ENCODE measurements around the gene LIMD2. TPM values are rescaled to one million over a fixed set of nuclear protein-coding genes. Genes with fewer than 3 reads are reported as not detected.
A peak's percentile ranks its signal among the peaks of the same experiment; 100 is the strongest.

LIMD2 gene
- total RNA-seq, 1 experiment from 2014 or later, result 8.0 TPM

GRCh38 chr17:63701456-63701820 lies 1.5 kb upstream of the LIMD2 start:
- intact Hi-C loops (cut with micrococcal nuclease; ENCODE audit: unreplicated experiment), result no loop called here
- CTCF ChIA-PET, result interaction anchor here (0.6 kb wide), 1 partner anchor 8 kb away, joined by 4 read pairs; no protein-coding TSS in a partner anchor
- Mint-ChIP-seq H3K27ac (ENCODE audit: unreplicated experiment) (no peak overlapping the region), H3K4me3 (ENCODE audit: low read depth, unreplicated experiment) (no peak overlapping the region), H3K27me3 (ENCODE audit: unreplicated experiment) (no peaks in the 10 kb centered on the region), H3K9me3 (ENCODE audit: low read depth, unreplicated experiment) (no peaks in the 10 kb centered on the region), H3K4me1 (ENCODE audit: low read depth, unreplicated experiment) (no peaks in the 10 kb centered on the region), H3K36me3 (ENCODE audit: insufficient read depth, unreplicated experiment) (peaks cover 5% of the 10 kb centered on the region)
- TF ChIP-seq, protein P1, sequence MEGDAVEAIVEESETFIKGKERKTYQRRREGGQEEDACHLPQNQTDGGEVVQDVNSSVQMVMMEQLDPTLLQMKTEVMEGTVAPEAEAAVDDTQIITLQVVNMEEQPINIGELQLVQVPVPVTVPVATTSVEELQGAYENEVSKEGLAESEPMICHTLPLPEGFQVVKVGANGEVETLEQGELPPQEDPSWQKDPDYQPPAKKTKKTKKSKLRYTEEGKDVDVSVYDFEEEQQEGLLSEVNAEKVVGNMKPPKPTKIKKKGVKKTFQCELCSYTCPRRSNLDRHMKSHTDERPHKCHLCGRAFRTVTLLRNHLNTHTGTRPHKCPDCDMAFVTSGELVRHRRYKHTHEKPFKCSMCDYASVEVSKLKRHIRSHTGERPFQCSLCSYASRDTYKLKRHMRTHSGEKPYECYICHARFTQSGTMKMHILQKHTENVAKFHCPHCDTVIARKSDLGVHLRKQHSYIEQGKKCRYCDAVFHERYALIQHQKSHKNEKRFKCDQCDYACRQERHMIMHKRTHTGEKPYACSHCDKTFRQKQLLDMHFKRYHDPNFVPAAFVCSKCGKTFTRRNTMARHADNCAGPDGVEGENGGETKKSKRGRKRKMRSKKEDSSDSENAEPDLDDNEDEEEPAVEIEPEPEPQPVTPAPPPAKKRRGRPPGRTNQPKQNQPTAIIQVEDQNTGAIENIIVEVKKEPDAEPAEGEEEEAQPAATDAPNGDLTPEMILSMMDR (IDR thresholded peaks at IDR 0.05; ENCODE audit: unreplicated experiment), result no peak
- no peak for DNase-seq
- BruUV-seq (replicated peaks), result no TSS peak

GRCh38 chr17:63700528-63701455 lies 867 bp upstream of the LIMD2 start:
- CTCF ChIA-PET, result interaction anchor here (0.6 kb wide), 1 partner anchor 9 kb away, joined by 4 read pairs; no protein-coding TSS in a partner anchor
- Mint-ChIP-seq H3K27me3 (ENCODE audit: unreplicated experiment) (no peaks in the 10 kb centered on the region), H3K27ac (ENCODE audit: unreplicated experiment) (no peak overlapping the region), H3K4me1 (ENCODE audit: low read depth, unreplicated experiment) (no peaks in the 10 kb centered on the region), H3K4me3 (ENCODE audit: low read depth, unreplicated experiment) (no peak overlapping the region), H3K36me3 (ENCODE audit: insufficient read depth, unreplicated experiment) (peaks cover 10% of the 10 kb centered on the region), H3K9me3 (ENCODE audit: low read depth, unreplicated experiment) (no peaks in the 10 kb centered on the region)
- BruUV-seq (replicated peaks), result no TSS peak
- no peak for DNase-seq
- intact Hi-C loops (cut with micrococcal nuclease; ENCODE audit: unreplicated experiment), result no loop called here
- TF ChIP-seq, protein P1 (IDR thresholded peaks at IDR 0.05; ENCODE audit: unreplicated experiment), result no peak

DNA sequence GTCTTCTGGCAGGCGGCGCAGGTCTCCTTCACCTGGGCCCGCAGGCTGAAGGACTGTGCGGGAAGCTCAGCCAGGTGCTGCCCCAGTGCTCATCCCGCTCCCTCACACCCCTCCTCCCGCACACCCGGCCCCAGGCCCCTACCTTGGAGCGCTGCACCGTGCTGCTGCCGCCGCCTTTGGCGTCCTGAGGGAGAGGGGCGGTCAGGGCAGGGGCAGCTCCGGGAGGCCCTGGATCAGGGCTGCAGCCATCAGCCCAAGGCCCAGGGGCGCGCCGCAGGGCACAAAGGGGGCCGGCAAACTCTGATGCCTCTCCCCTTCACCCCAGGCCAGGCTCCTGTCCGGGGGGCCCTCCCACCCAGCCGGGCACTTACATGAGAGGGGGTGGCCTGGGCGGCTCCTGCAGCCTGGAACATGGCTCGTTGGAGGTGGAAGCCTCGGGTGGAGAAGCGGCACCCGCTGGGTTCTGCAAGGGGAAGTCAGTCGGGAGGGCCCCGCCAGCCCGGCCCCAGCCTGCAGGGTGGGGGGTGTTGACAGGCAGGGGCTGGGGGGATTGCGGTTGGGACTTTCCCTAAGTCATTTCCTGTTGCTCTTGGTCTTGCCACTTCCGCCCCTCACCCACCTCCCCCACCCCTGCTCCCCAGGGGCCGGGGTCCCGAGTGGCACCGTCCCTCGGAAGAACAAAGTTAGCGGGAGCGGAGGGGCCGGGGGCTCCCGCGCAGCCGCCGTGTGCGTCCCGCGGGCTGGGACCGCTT lies 863 bp downstream of the LIMD2 start:
- no peaks in the 10 kb centered on the region for H3K4me1 Mint-ChIP-seq (ENCODE audit: low read depth, unreplicated experiment)
- no TSS peak for BruUV-seq (replicated peaks)
- TF ChIP-seq, protein P1 (IDR thresholded peaks at IDR 0.05; ENCODE audit: unreplicated experiment), result no peak
- no peak for DNase-seq
- CTCF ChIA-PET, result no interaction called here
- no peak overlapping the region for H3K27ac Mint-ChIP-seq (ENCODE audit: unreplicated experiment)
- peak overlapping the region; percentile 71 for H3K4me3 Mint-ChIP-seq (ENCODE audit: low read depth, unreplicated experiment)
- peaks cover 10% of the 10 kb centered on the region for H3K36me3 Mint-ChIP-seq (ENCODE audit: insufficient read depth, unreplicated experiment)
- intact Hi-C loops (cut with micrococcal nuclease; ENCODE audit: unreplicated experiment), result no loop called here
- no peaks in the 10 kb centered on the region for H3K9me3 Mint-ChIP-seq (ENCODE audit: low read depth, unreplicated experiment)
- no peaks in the 10 kb centered on the region for H3K27me3 Mint-ChIP-seq (ENCODE audit: unreplicated experiment)

DNA sequence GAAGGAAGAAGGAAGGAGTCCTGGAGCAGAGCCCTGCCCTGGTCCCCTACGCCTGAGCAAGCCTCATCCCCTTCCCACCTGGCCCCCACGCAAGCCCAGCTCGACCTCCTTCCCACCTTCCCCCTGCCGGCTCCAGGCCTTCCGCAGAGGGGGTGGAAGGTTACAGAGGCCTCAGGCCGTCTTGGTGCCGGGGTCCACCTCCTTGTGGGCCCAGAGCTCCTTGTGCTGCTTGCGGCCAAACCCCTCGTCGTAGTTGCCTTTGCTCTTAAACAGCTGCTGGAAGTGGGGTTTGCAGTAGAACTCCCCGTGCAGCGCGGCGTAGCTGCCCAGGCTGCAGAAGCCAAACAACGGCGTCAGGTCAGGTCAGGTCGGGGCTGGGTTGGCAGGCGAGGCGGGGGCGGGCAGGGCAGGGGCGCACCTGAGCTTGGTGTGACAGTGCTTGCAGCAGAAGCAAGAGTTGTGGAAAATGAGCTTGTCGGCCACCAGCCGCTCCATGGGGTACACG lies 1.5 kb downstream of the LIMD2 start:
- Mint-ChIP-seq H3K36me3 (ENCODE audit: insufficient read depth, unreplicated experiment) (peaks cover 10% of the 10 kb centered on the region), H3K27ac (ENCODE audit: unreplicated experiment) (no peak overlapping the region), H3K4me1 (ENCODE audit: low read depth, unreplicated experiment) (no peaks in the 10 kb centered on the region), H3K4me3 (ENCODE audit: low read depth, unreplicated experiment) (peak overlapping the region; percentile 71), H3K27me3 (ENCODE audit: unreplicated experiment) (no peaks in the 10 kb centered on the region), H3K9me3 (ENCODE audit: low read depth, unreplicated experiment) (no peaks in the 10 kb centered on the region)
- TF ChIP-seq, protein P1 (IDR thresholded peaks at IDR 0.05; ENCODE audit: unreplicated experiment), result no peak
- BruUV-seq (replicated peaks), result no TSS peak
- intact Hi-C loops (cut with micrococcal nuclease; ENCODE audit: unreplicated experiment), result no loop called here
- CTCF ChIA-PET, result no interaction called here
- no peak for DNase-seq

Data from Calu3 (cell line).